H9 (cell line): ENCODE data around the gene AGL. TPM values are rescaled to one million over a fixed set of nuclear protein-coding genes. Genes with fewer than 3 reads are reported as not detected.
"Not testable (repeated sequence)": the region's sequence is repeated elsewhere in the genome, so short reads cannot be mapped to it uniquely, and the experiment has no call there.

ENCODE experiments used
- DNase-seq: peaks from one replicate; pipeline ENCODE4 v3.0.0-alpha.2; 2017
- H2AFZ ChIP-seq: one replicate; pipeline ENCODE4 v1.6.1; 2013; ENCODE audit warnings: mild to moderate bottlenecking, low read length, control low read depth, moderate library complexity
- H2AK5ac ChIP-seq: 2 replicates; pipeline ENCODE4 v1.6.1; 2013; ENCODE audit warnings: low read length, control low read depth, mixed read lengths; ENCODE audit not compliant: insufficient read length
- H2BK120ac ChIP-seq: one replicate; pipeline ENCODE4 v1.6.1; 2013; ENCODE audit warnings: low read depth, mild to moderate bottlenecking, low read length, control low read depth, inconsistent platforms; ENCODE audit not compliant: poor library complexity, severe bottlenecking
- H2BK12ac ChIP-seq: 2 replicates; pipeline ENCODE4 v1.6.1; 2013; ENCODE audit warnings: low read length, control low read depth, mixed read lengths, low read depth; ENCODE audit not compliant: insufficient read length
- H2BK15ac ChIP-seq: 2 replicates; pipeline ENCODE4 v1.6.1; 2013; ENCODE audit warnings: low read depth, low read length, control low read depth
- H2BK20ac ChIP-seq: one replicate; pipeline ENCODE4 v1.6.1; 2013; ENCODE audit warnings: low read depth, mild to moderate bottlenecking, low read length, control low read depth, inconsistent platforms; ENCODE audit not compliant: poor library complexity, severe bottlenecking
- H2BK5ac ChIP-seq: 2 replicates; pipeline ENCODE4 v1.6.1; 2013; ENCODE audit warnings: low read length, control low read depth, mixed read lengths; ENCODE audit not compliant: insufficient read length
- H3K14ac ChIP-seq: 2 replicates; pipeline ENCODE4 v1.6.1; 2013; ENCODE audit warnings: low read length, control low read depth; ENCODE audit not compliant: insufficient read depth
- H3K18ac ChIP-seq: 2 replicates; pipeline ENCODE4 v1.6.1; 2013; ENCODE audit warnings: low read depth, mild to moderate bottlenecking, mixed read lengths, low read length, control low read depth; ENCODE audit not compliant: insufficient read length
- H3K23ac ChIP-seq: 2 replicates; pipeline ENCODE4 v1.6.1; 2013; ENCODE audit warnings: low read length, control low read depth, mixed read lengths, low read depth; ENCODE audit not compliant: insufficient read length
- H3K23me2 ChIP-seq: 2 replicates; pipeline ENCODE4 v1.6.1; 2013; ENCODE audit warnings: low read depth, mild to moderate bottlenecking, mixed read lengths, low read length, control low read depth; ENCODE audit not compliant: insufficient read length, poor library complexity, severe bottlenecking
- H3K27ac ChIP-seq: 2 replicates; pipeline ENCODE4 v1.5.1; 2013; ENCODE audit warnings: low read length, control low read depth, mixed read lengths, low read depth; ENCODE audit not compliant: insufficient read length
- H3K27me3 ChIP-seq: 2 replicates; pipeline ENCODE4 v1.6.1; 2013; ENCODE audit warnings: low read length, control low read depth, inconsistent platforms; ENCODE audit not compliant: insufficient read depth
- H3K4ac ChIP-seq: 2 replicates; pipeline ENCODE4 v1.6.1; 2013; ENCODE audit warnings: low read depth, mild to moderate bottlenecking, control low read depth, inconsistent platforms, low read length, moderate library complexity
- H3K4me1 ChIP-seq: 2 replicates; pipeline ENCODE4 v1.6.1; 2013; ENCODE audit warnings: low read length, control low read depth, inconsistent platforms; ENCODE audit not compliant: insufficient read depth
- H3K4me2 ChIP-seq: 2 replicates; pipeline ENCODE4 v1.6.1; 2013; ENCODE audit warnings: low read length, control low read depth, mixed read lengths; ENCODE audit not compliant: insufficient read length, insufficient read depth
- H3K56ac ChIP-seq: 2 replicates; pipeline ENCODE4 v1.6.1; 2013; ENCODE audit warnings: low read depth, mild to moderate bottlenecking, mixed read lengths, low read length, control low read depth; ENCODE audit not compliant: insufficient read length
- H3K79me1 ChIP-seq: 2 replicates; pipeline ENCODE4 v1.6.1; 2013; ENCODE audit warnings: low read depth, mild to moderate bottlenecking, moderate library complexity, low read length, control low read depth, inconsistent platforms; ENCODE audit not compliant: insufficient read depth, poor library complexity, severe bottlenecking
- H3K79me2 ChIP-seq: 2 replicates; pipeline ENCODE4 v1.6.1; 2013; ENCODE audit warnings: low read length, control low read depth, inconsistent platforms; ENCODE audit not compliant: insufficient read depth
- H3K9ac ChIP-seq: 2 replicates; pipeline ENCODE4 v1.6.1; 2013; ENCODE audit warnings: low read length, control low read depth, mixed read lengths; ENCODE audit not compliant: insufficient read length; ENCODE audit errors: extremely low read depth
- H3K9me3 ChIP-seq: one replicate; pipeline ENCODE4 v1.6.1; 2013; ENCODE audit warnings: low read depth, low read length, inconsistent platforms; ENCODE audit not compliant: control insufficient read depth
- H3T11ph ChIP-seq: one replicate; pipeline ENCODE4 v1.6.1; 2013; ENCODE audit warnings: mild to moderate bottlenecking, low read length, control low read depth, inconsistent platforms
- H4K20me1 ChIP-seq: one replicate; pipeline ENCODE4 v1.6.1; 2013; ENCODE audit not compliant: control insufficient read depth, insufficient read length, insufficient read depth
- H4K5ac ChIP-seq: 2 replicates; pipeline ENCODE4 v1.6.1; 2013; ENCODE audit warnings: low read depth, mild to moderate bottlenecking, mixed read lengths, low read length, control low read depth; ENCODE audit not compliant: insufficient read length
- H4K8ac ChIP-seq: replicated peaks from 2 replicates; pipeline ENCODE4 v1.6.1; 2013; ENCODE audit warnings: low read length, control low read depth, mixed read lengths, low read depth; ENCODE audit not compliant: insufficient read length
- H4K91ac ChIP-seq: 2 replicates; pipeline ENCODE4 v1.6.1; 2013; ENCODE audit warnings: low read depth, mild to moderate bottlenecking, moderate library complexity, mixed read lengths, low read length, control low read depth; ENCODE audit not compliant: insufficient read length
- H3K27ac Mint-ChIP-seq, 3 experiments: 2 replicates in 2 of 3; 3 replicates in 1 of 3; pipeline ENCODE4 v1.8.0; 2020 to 2021; ENCODE audit warnings: mixed read lengths in 3 of 3, mild to moderate bottlenecking in 1 of 3, moderate library complexity in 1 of 3
- H3K27me3 Mint-ChIP-seq: 2 replicates; pipeline ENCODE4 v1.8.0; 2021; ENCODE audit warnings: low read depth, mild to moderate bottlenecking, moderate library complexity, mixed read lengths
- H3K36me3 Mint-ChIP-seq, 3 experiments: 2 replicates in 2 of 3; 3 replicates in 1 of 3; pipeline ENCODE4 v1.8.0; 2020 to 2021; ENCODE audit warnings: low read depth in 3 of 3, mixed read lengths in 3 of 3; ENCODE audit not compliant: insufficient read depth in 1 of 3
- H3K4me1 Mint-ChIP-seq, 2 experiments: 2 replicates each; pipeline ENCODE4 v1.8.0; 2020; ENCODE audit warnings: mixed read lengths in 2 of 2
- H3K4me3 Mint-ChIP-seq, 2 experiments: 2 replicates in 1 of 2; 3 replicates in 1 of 2; pipeline ENCODE4 v1.8.0; 2020 to 2021; ENCODE audit warnings: mild to moderate bottlenecking in 2 of 2, mixed read lengths in 2 of 2, moderate library complexity in 1 of 2
- H3K9me3 Mint-ChIP-seq, 2 experiments: 2 replicates in 1 of 2; 3 replicates in 1 of 2; pipeline ENCODE4 v1.8.0; 2020; ENCODE audit warnings: mild to moderate bottlenecking in 2 of 2, mixed read lengths in 2 of 2, moderate library complexity in 1 of 2
- CTCF ChIP-seq: fragments of 200-600 bp; sonication (generic); conservative IDR thresholded peaks from 3 replicates; pipeline ENCODE4 v1.8.0; 2021; ENCODE audit warnings: antibody characterized with exemption, mild to moderate bottlenecking
- WGBS: extraction: QIAGEN DNeasy Blood & Tissue Kit; methylation state at CpG from one replicate; pipeline ENCODE4 v1.1.7; 2013; ENCODE audit warnings: missing lambda C conversion rate, low lambda C conversion rate, mixed read lengths; ENCODE audit not compliant: insufficient read length; ENCODE audit errors: extremely low coverage; 5-methylcytosine and 5-hydroxymethylcytosine counted together
- total RNA-seq: library from RNA; stranded (reverse); gene quantifications from 2 replicates; pipeline ENCODE4 v1.2.1, GENCODE V29; 2021

Gene AGL
- total RNA-seq, 1 experiment from 2014 or later = 24.0 TPM

GRCh38 chr1:99855914-99856450, 5.8 kb downstream of the AGL start:
- TF ChIP-seq CTCF = no peak
- peaks cover 3 to 7% of the 10 kb centered on the region in 2 experiments; a peak in 2 of 5 replicates for H3K9me3 Mint-ChIP-seq
- H3K4me3 Mint-ChIP-seq = no peak overlapping the region

GRCh38 chr1:99857041-99857440, 6.9 kb downstream of the AGL start:
- H3K9ac ChIP-seq, H2BK12ac ChIP-seq, H3K27ac ChIP-seq, H2BK15ac ChIP-seq, H3K27ac Mint-ChIP-seq, H3K79me2 ChIP-seq, DNase-seq, H3K4me2 ChIP-seq, H2BK120ac ChIP-seq, H4K8ac ChIP-seq, H3K56ac ChIP-seq, H2AK5ac ChIP-seq, H4K20me1 ChIP-seq, H2BK20ac ChIP-seq, H3K9me3 Mint-ChIP-seq, H3T11ph ChIP-seq, H2AFZ ChIP-seq, H3K4me1 Mint-ChIP-seq, H2BK5ac ChIP-seq, H3K4me3 Mint-ChIP-seq, H3K79me1 ChIP-seq, H3K4me1 ChIP-seq, H3K27me3 Mint-ChIP-seq, H4K5ac ChIP-seq, H3K9me3 ChIP-seq, H3K4ac ChIP-seq, H3K23ac ChIP-seq, H3K18ac ChIP-seq, H3K23me2 ChIP-seq, H3K14ac ChIP-seq, H3K27me3 ChIP-seq, H4K91ac ChIP-seq: not testable (repeated sequence)
- no CpG with 5 or more reads among the region's 33 CpGs for WGBS
- peaks cover 10 to 40% (median 38%) of the 10 kb centered on the region in 3 experiments for H3K36me3 Mint-ChIP-seq

More at GRCh38 chr1:99855914-99856450, 5.8 kb downstream of the AGL start:
- Histone ChIP-seq H2BK15ac (no peak overlapping the region), H4K8ac (no peak overlapping the region), H4K91ac (no peak overlapping the region), H3K79me2 (no peaks in the 10 kb centered on the region), H2AFZ (no peak overlapping the region), H3K79me1 (no peaks in the 10 kb centered on the region), H3K23me2 (no peaks in the 10 kb centered on the region), H4K5ac (no peak overlapping the region), H3K27ac (no peak overlapping the region), H3K18ac (no peak overlapping the region), H3K4me1 (no peaks in the 10 kb centered on the region), H3K4me2 (no peak overlapping the region), H2BK120ac (no peak overlapping the region), H3T11ph (no peak overlapping the region), H3K27me3 (no peaks in the 10 kb centered on the region), H3K9me3 (no peaks in the 10 kb centered on the region), H2BK20ac (no peak overlapping the region), H3K4ac (no peak overlapping the region), H3K9ac (no peak overlapping the region), H3K56ac (no peak overlapping the region), H2BK12ac (no peak overlapping the region), H3K23ac (no peak overlapping the region), H3K14ac (no peak overlapping the region), H2BK5ac (no peak overlapping the region), H2AK5ac (no peak overlapping the region), H4K20me1 (no peaks in the 10 kb centered on the region)
- Mint-ChIP-seq H3K27me3 (no peaks in the 10 kb centered on the region), H3K4me1 (peaks cover 7 to 10% of the 10 kb centered on the region in 2 experiments), H3K27ac (no peak overlapping the region), H3K36me3 (peaks cover 10 to 40% (median 37%) of the 10 kb centered on the region in 3 experiments)
- no CpG with 5 or more reads among the region's 1 CpG for WGBS
- no peak for DNase-seq
